T47D (cell line): ENCODE data around the gene LAIR2.

Experiments
- DNase-seq, 2 experiments: peaks; one replicate each; pipeline versions ENCODE4 v3.0.0 to v3.0.0-alpha.2; 2011 to 2012; ENCODE audit warnings: low read depth in 1 of 2, low spot score in 1 of 2
- JUND ChIP-seq: IDR thresholded peaks from 2 replicates; pipeline ENCODE4 v1.6.1; 2012; ENCODE audit warnings: low read depth
- in situ Hi-C: cut with HindIII; loops from 2 replicates; pipeline ENCODE4 v1.10.0; 2016; ENCODE audit warnings: low sequenced_read_pairs, low pct_unique_long_range_greater_than_20kb

Gene LAIR2, protein sequence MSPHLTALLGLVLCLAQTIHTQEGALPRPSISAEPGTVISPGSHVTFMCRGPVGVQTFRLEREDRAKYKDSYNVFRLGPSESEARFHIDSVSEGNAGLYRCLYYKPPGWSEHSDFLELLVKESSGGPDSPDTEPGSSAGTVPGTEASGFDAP

DNA sequence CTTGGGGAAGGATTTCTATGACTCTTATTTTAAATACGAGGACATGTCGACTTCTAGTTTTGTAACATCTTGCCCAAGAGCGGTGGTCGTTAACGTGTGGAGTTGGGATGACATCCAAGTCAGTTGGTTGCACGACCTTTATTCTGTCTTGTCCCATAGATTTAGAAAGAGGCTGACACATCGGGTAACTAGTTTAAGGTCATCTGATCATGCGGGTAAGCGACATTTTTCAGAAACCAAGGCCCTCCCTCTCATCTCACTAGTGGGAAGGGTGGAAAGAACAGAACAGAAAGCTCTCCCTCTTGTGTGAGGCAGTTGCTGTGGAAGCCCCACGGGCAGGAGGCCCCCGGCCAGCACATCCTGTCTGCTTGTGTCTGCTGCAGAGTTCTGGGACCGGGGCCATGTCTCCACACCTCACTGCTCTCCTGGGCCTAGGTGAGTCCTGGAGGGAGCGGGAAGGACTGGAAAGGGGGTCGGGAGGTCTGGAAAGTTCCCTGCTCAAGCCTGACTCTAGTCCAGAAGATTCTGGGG lies at the start of gene LAIR2:
TSS of gene LAIR2 (plus strand) at position 314 of the 531 bp plus-strand sequence. CDS start at position 402, 88 bp downstream.
- no peak for TF ChIP-seq JUND
- in situ Hi-C loops, result no loop called here
- no peak for DNase-seq

DNA sequence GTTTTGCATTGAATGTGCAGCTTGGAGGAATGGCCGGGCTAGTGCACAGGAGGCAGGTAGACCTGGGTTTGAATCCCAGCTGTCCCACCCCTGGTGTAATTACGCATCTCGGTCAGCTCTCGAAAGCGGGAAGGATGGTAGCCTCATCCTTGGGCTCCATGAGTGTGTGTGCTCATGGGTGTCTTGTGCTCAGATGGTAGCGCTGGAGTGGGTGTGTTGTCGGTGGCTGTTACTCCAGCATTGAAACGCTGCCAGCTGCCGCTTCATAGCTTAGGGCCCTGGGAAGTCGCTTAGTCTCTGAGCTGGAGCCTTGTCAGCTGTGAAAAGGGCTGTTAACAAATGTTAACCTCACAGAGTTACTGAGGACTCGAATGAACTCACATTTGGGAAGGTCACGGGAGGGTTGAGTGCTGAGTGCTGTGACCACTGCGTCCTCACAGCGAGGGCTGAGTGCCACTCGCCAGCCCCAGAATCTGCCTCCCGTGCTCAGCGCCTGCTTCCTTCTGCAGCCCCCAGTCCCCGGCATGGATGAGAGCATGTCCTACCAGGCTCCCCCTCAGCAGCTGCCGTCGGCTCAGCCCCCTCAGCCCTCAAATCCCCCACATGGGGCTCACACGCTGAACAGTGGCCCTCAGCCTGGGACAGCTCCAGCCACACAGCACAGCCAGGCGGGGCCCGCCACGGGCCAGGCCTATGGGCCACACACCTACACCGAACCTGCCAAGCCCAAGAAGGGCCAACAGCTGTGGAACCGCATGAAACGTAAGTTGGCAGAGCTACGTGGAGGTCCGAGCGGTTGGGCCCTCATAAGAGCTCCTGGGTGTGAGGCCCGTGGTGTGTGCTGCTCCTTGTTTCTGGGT lies 48.5 kb upstream of the LAIR2 start:
- in situ Hi-C loops, result no loop called here
- no peak for TF ChIP-seq JUND
- DNase-seq, result no peak

DNA sequence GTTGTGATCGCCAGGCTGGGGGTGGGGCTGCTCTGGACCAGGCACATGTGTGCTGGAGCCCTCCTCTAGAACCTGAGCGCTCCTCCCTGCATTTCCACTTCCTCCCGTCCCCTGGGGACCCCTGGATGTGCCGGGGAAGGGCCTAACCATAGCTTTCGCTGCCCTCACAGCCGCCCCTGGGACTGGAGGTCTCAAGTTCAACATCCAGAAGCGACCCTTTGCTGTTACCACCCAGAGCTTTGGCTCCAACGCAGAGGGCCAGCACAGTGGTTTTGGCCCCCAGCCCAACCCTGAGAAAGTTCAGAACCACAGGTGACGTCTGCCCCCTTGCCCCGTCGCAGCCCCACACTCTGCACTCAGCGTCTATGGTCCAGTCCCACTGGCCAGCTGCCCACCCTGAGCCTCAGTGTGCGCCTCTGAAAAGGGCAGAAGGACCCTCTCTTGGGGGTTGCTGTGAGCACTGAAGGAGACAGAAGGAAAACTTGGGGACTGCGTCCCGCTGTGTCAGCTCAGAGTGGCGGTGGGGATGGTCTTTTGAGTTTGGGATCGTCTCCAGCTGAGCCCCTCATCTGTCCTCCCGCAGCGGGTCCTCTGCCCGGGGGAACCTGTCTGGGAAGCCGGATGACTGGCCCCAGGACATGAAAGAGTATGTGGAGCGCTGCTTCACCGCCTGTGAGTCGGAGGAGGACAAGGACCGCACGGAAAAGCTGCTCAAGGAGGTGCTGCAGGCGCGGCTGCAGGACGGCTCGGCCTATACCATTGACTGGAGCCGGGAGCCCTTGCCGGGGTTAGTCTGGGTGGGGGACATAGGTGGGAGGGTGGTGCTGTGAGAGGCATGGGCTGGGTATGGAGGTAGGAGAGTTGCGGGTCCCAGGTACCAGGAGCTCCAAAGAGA lies 47.6 kb upstream of the LAIR2 start:
- TF ChIP-seq JUND, result no peak
- DNase-seq, result no peak
- in situ Hi-C loops, result no loop called here

DNA sequence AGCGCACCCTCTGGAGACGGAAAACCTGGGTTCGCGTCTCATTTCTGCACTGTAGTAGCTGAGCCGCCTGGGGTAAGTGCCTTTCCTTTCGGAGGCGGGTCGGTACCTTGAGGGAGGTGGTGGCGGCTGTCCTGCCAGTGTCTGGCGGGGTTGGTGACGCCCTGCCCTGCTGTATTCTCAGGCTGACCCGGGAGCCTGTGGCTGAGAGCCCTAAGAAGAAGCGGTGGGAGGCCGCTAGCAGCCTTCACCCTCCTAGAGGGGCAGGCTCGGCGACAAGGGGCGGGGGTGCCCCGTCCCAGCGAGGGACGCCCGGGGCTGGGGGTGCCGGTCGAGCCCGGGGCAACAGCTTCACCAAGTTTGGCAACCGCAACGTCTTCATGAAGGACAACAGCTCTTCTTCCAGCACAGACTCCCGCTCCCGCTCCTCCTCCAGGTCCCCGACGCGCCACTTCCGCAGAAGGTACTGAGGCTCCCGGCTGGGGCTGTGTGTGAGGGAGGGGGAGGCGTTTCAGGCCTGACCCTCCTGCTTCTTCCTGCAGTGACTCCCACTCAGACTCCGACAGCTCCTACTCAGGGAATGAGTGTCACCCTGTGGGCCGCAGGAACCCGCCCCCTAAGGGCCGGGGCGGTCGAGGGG lies 46.7 kb upstream of the LAIR2 start:
- no peak for DNase-seq
- in situ Hi-C loops, result no loop called here
- TF ChIP-seq JUND, result no peak

DNA sequence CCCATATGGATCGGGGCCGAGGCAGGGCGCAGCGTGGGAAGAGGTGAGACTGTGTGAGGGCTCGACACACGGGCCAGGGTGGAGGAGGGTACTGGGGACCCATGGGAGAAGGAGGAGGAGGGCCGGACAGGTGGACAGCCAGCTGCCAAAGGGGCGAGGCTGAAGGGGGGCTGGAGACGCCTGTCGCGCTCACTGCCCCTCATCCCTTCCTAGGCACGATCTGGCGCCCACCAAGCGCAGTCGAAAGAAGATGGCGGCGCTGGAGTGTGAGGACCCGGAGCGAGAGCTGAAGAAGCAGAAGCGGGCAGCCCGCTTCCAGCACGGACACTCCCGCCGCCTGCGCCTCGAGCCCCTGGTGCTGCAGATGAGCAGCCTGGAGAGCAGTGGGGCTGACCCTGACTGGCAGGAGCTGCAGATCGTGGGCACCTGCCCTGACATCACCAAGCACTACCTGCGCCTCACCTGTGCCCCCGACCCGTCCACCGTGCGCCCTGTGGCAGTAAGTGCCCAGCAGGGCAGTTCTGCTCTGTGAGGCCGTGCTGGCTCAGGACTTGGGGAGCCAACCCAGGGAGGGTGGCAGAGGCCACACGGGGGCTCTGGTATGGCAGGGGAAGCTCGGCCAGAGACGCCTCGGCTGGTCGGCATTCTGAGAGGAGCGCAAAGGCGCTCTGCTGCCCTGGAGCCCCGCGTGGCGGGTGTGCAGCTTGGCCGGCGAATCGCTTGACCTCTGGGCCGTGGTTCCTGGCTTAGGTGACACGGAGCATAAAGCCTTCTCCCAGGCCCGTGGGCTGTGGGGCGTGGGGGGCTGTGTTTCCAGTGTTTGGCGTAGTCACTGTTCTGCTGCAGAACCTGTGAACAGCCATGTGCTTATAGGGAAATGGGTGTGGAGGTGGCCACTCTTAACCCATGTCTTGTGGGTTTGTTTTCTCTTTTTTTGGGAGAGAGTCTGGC lies 45.9 kb upstream of the LAIR2 start:
- TF ChIP-seq JUND, result no peak
- in situ Hi-C loops, result no loop called here

DNA sequence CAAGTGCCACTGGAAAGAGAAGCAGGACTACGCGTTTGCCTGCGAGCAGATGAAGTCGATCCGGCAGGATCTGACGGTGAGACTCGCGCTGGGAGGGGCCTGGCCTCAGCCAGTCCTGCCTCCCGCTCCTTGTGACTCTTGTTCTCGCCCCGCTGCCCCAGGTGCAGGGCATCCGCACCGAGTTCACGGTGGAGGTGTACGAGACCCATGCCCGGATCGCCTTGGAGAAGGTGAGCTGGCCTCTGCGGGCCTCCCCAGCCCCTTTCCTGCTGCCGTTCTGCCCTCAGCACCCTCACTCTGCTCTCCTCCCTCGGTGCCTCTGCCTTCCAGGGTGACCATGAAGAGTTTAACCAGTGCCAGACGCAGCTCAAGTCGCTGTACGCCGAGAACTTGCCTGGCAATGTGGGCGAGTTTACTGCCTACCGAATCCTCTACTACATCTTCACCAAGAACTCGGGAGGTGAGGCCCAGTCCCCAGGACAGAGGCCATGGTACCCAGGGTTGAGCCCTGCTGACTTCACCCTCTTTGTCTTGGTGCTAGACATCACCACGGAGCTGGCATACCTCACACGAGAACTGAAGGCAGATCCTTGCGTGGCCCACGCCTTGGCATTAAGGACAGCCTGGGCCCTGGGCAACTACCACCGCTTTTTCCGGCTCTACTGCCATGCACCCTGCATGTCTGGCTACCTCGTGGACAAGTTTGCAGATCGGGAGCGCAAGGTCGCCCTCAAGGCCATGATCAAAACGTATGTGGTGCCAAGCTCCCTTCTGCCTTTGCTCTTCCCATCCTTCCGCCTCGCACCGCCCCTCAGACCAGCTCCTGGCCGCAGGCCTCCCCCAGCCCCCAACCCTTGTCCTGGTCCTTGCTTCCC lies 44.6 kb upstream of the LAIR2 start:
- in situ Hi-C loops, result no loop called here
- DNase-seq, result no peak
- TF ChIP-seq JUND, result no peak

More for the DNA sequence above, 45.9 kb upstream of the LAIR2 start:
- DNase-seq, result no peak

DNA sequence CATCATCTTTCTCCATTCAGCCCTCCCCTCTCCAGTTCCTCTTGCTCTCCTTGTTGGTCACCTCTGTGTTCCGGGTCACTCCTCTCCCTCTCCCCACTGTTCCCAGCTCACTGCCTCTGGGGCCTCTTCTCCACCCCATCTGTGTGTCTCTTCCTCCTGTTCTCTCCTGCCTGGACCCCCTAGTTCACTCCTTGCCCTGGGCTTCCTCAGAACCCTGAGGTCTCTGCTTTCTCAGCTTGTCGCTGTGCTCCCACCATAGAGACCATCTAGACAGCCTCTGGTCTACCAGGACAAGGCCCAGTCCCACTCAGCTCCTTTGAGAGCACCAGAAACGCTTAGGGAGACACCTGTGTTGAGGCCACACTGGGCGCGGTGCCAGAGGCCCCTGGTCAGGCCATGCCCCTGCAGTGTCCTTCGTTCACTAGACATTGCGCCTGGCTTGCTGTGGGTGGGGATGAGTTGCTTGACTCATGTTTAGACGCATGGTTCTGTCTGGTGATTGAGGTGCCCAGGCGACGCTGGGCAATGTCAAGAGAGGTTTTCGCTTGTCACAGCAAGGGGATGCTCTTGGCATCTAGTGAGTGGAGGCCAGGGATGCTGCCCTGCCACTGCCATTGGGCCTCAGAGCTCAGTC lies 43.9 kb upstream of the LAIR2 start:
- no peak for TF ChIP-seq JUND
- no peak for DNase-seq
- in situ Hi-C loops, result no loop called here

DNA sequence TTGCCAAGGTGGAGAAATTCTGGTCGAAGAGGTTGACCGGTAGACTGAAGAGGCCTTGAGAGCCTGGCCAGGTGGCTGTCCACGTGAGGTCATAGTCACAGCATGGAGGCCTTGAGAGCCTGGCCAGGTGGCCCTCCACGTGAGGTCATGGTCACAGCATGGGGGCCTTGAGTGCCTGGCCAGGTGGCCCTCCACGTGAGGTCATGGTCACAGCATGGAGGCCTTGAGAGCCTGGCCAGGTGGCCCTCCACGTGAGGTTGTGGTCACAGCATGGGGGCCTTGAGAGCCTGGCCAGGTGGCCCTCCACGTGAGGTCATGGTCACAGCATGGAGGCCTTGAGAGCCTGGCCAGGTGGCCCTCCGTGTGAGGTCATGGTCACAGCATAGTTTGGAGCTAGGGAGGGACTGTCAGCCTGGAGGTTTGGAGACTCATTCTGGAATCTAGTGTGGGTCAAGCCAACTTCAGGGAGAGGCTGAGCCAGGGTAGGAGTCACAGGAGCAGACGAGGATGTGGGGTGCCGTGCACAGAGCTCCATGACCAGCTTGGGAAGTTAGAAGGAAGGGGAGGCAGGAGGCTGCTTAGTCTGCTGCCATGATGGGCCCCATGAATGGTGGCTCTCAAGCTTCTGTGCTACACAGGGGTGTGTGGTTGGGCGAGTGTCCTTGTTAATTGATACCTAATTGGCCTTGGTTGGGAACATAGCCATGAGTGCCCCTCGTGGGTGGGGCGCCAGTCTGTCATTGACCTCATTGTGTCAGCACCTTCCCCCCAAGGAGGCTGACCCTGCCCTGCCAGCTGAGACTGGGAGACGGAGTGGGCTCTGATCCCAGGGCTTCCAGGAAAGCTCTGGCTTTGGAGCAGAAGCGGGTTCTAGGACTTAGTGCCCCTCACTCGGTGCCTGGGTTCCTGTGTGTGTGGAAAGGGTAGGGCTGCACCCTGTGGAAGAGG lies 43.1 kb upstream of the LAIR2 start:
- TF ChIP-seq JUND, result no peak
- in situ Hi-C loops, result no loop called here
- DNase-seq, result no peak
